AG09309 (cell line): ENCODE measurements around the gene UBAP2L.
"Not testable (repeated sequence)": the region's sequence is repeated elsewhere in the genome, so short reads cannot be mapped to it uniquely, and the experiment has no call there.

Experiments
- DNase-seq: peaks from one replicate; pipeline ENCODE4 v3.0.0-alpha.2; 2010; ENCODE audit warnings: low read depth
- H3K4me3 ChIP-seq: 2 replicates; pipeline ENCODE4 v1.5.1; 2011; ENCODE audit warnings: mild to moderate bottlenecking, low read depth, low read length, moderate library complexity; ENCODE audit not compliant: control insufficient read depth
- CTCF ChIP-seq: IDR thresholded peaks from 2 replicates; pipeline ENCODE4 v1.5.1; 2011; ENCODE audit warnings: mild to moderate bottlenecking, low read depth, low read length, inconsistent platforms; ENCODE audit not compliant: insufficient read depth, control insufficient read depth; ENCODE audit errors: missing control alignments

UBAP2L gene

GRCh38 chr1:154295408-154296235 is 74.9 kb downstream of the UBAP2L start:
- DNase-seq = no peak
- TF ChIP-seq CTCF = no peak
- H3K4me3 ChIP-seq = no peak overlapping the region

GRCh38 chr1:154301582-154301981 is 80.8 kb downstream of the UBAP2L start:
- DNase-seq = no peak
- TF ChIP-seq CTCF = no peak
- H3K4me3 ChIP-seq = no peak overlapping the region

- H3K4me3 ChIP-seq = no peak overlapping the region
- no peak for TF ChIP-seq CTCF
- no peak for DNase-seq
Measured at GRCh38 chr1:154304664-154305337, 84.0 kb downstream of the UBAP2L start.

GRCh38 chr1:154306151-154306550 is 85.4 kb downstream of the UBAP2L start:
- DNase-seq = no peak
- TF ChIP-seq CTCF = no peak
- no peak overlapping the region for H3K4me3 ChIP-seq

GRCh38 chr1:154307670-154308270 is 87.0 kb downstream of the UBAP2L start:
- DNase-seq, H3K4me3 ChIP-seq: not testable (repeated sequence)

- not testable (repeated sequence) for H3K4me3 ChIP-seq, DNase-seq
Measured at GRCh38 chr1:154309136-154309535, 88.4 kb downstream of the UBAP2L start.

GRCh38 chr1:154312229-154313065 is 91.7 kb downstream of the UBAP2L start:
- H3K4me3 ChIP-seq, DNase-seq: not testable (repeated sequence)

GRCh38 chr1:154313066-154313356 is 92.3 kb downstream of the UBAP2L start:
- no peak for DNase-seq
- no peak overlapping the region for H3K4me3 ChIP-seq
- TF ChIP-seq CTCF = no peak

- not testable (repeated sequence) for H3K4me3 ChIP-seq, DNase-seq
Measured at GRCh38 chr1:154314226-154314625, 93.5 kb downstream of the UBAP2L start.
